Measurements from ENCODE around the gene RRP1. TPM values are rescaled to one million over a fixed set of nuclear protein-coding genes. Genes with fewer than 3 reads are reported as not detected.
A peak's percentile ranks its signal among the peaks of the same experiment; 100 is the strongest.
"Not testable (repeated sequence)": the region's sequence is repeated elsewhere in the genome, so short reads cannot be mapped to it uniquely, and the experiment has no call there.

The RRP1 gene
- total RNA-seq, 2 donors from 2014 or later: 13.0 to 18.5 TPM

GRCh38 chr21:43811262-43812105 is 22.1 kb downstream of the RRP1 start:
- peak; percentile 9 for ATAC-seq
- no peak for DNase-seq
- intact Hi-C loops (cut with DNase I, micrococcal nuclease): loop anchor here in 1 of 2 donors (5.0 kb wide), 1 partner anchor 166 kb away; no protein-coding TSS in a partner anchor

GRCh38 chr21:43812139-43812821 is 22.9 kb downstream of the RRP1 start:
- DNase-seq: peak; percentile 61 to 62
- ATAC-seq: peak; percentile 56
- intact Hi-C loops (cut with DNase I, micrococcal nuclease): loop anchor here in 1 of 2 donors (5.0 kb wide), 1 partner anchor 165 kb away; no protein-coding TSS in a partner anchor

GRCh38 chr21:43812957-43813655 is 23.7 kb downstream of the RRP1 start:
- intact Hi-C loops (cut with DNase I, micrococcal nuclease): loop anchor here in 1 of 2 donors (5.0 kb wide), 1 partner anchor 164 kb away; no protein-coding TSS in a partner anchor
- no peak for ATAC-seq
- DNase-seq: no peak

- ATAC-seq (no peak), DNase-seq (no peak)
- intact Hi-C loops (cut with DNase I, micrococcal nuclease): loop anchor here in 1 of 2 donors (5.0 kb wide), 1 partner anchor 164 kb away; no protein-coding TSS in a partner anchor
Observed at GRCh38 chr21:43813656-43813980, 24.2 kb downstream of the RRP1 start.

GRCh38 chr21:43814215-43815106 is 25.1 kb downstream of the RRP1 start:
- no peak for ATAC-seq
- DNase-seq: no peak
- intact Hi-C loops (cut with DNase I, micrococcal nuclease): loop anchor here in 1 of 2 donors (5.0 kb wide), 1 partner anchor 163 kb away; no protein-coding TSS in a partner anchor

GRCh38 chr21:43815107-43815613 is 25.8 kb downstream of the RRP1 start:
- intact Hi-C loops (cut with DNase I, micrococcal nuclease): no loop called here
- ATAC-seq (peak; percentile 34), DNase-seq (peak in 1 of 2 donors; percentile 40)

GRCh38 chr21:43815991-43816390 is 26.6 kb downstream of the RRP1 start:
- DNase-seq (no peak), ATAC-seq (no peak)
- intact Hi-C loops (cut with DNase I, micrococcal nuclease): no loop called here

GRCh38 chr21:43816611-43817071 is 27.3 kb downstream of the RRP1 start:
- DNase-seq: no peak

GRCh38 chr21:43817157-43818086 is 28.0 kb downstream of the RRP1 start:
- intact Hi-C loops (cut with DNase I, micrococcal nuclease): no loop called here
- DNase-seq: no peak
- no peak for ATAC-seq

More at GRCh38 chr21:43816611-43817071, 27.3 kb downstream of the RRP1 start:
- ATAC-seq: no peak
- intact Hi-C loops (cut with DNase I, micrococcal nuclease): no loop called here

- ATAC-seq (no peak), DNase-seq (no peak)
- intact Hi-C loops (cut with DNase I, micrococcal nuclease): no loop called here
Observed at GRCh38 chr21:43818685-43819084, 29.3 kb downstream of the RRP1 start.

GRCh38 chr21:43819511-43820405 is 30.4 kb downstream of the RRP1 start:
- intact Hi-C loops (cut with DNase I, micrococcal nuclease): no loop called here
- DNase-seq (no peak), ATAC-seq (no peak)

- DNase-seq (no peak), ATAC-seq (no peak)
- intact Hi-C loops (cut with DNase I, micrococcal nuclease): no loop called here
Observed at GRCh38 chr21:43820466-43820865, 31.1 kb downstream of the RRP1 start.

GRCh38 chr21:43822166-43822565 is 32.8 kb downstream of the RRP1 start:
- ATAC-seq; intact Hi-C loops (cut with DNase I, micrococcal nuclease); DNase-seq: not testable (repeated sequence)

- DNase-seq; ATAC-seq; intact Hi-C loops (cut with DNase I, micrococcal nuclease): not testable (repeated sequence)
Observed at GRCh38 chr21:43822741-43823140, 33.4 kb downstream of the RRP1 start.

GRCh38 chr21:43824333-43825241 is 35.2 kb downstream of the RRP1 start:
- intact Hi-C loops (cut with DNase I, micrococcal nuclease): no loop called here
- DNase-seq (no peak), ATAC-seq (no peak)
